OCI-LY3 (cell line): Measurements from ENCODE around the gene SORBS1.

Source experiments
- H2AFZ ChIP-seq: fragments of 200-600, 300-600 bp; shearing (Covaris generic); 2 replicates; pipeline ENCODE4 v1.6.0; 2014; ENCODE audit warnings: antibody characterized with exemption, low read depth, low read length
- H3K27ac ChIP-seq: fragments of 200-600, 300-600 bp; sonication (generic); 2 replicates; pipeline ENCODE4 v1.5.1; 2014; ENCODE audit warnings: mild to moderate bottlenecking, low read length, moderate library complexity, mixed read lengths
- H3K27me3 ChIP-seq: fragments of 200-600, 300-600 bp; sonication (generic); 2 replicates; pipeline ENCODE4 v1.6.1; 2014; ENCODE audit warnings: low read depth, low read length, mixed read lengths
- H3K36me3 ChIP-seq: fragments of 200-600, 300-600 bp; sonication (generic); replicated peaks from 2 replicates; pipeline ENCODE3; 2014; ENCODE audit warnings: low read depth, low read length, mixed read lengths
- H3K4me1 ChIP-seq: fragments of 300-600, 200-600 bp; sonication (generic); 2 replicates; pipeline ENCODE4 v1.6.1; 2014; ENCODE audit warnings: low read length, mixed read lengths
- H3K4me2 ChIP-seq: fragments of 200-600, 300-600 bp; sonication (generic); 2 replicates; pipeline ENCODE4 v1.6.1; 2014; ENCODE audit warnings: low read length, mixed read lengths
- H3K4me3 ChIP-seq: fragments of 300-600, 200-600 bp; sonication (generic); 2 replicates; pipeline ENCODE4 v1.5.1; 2014; ENCODE audit warnings: antibody characterized with exemption, mild to moderate bottlenecking, low read length, moderate library complexity
- H3K79me2 ChIP-seq: fragments of 300-600, 200-600 bp; shearing (Covaris generic); 2 replicates; pipeline ENCODE4 v1.6.1; 2014; ENCODE audit warnings: mild to moderate bottlenecking, low read length, mixed read lengths
- H3K9ac ChIP-seq: fragments of 300-600, 200-600 bp; shearing (Covaris generic); 2 replicates; pipeline ENCODE4 v1.6.0; 2014; ENCODE audit warnings: mild to moderate bottlenecking, low read length, moderate library complexity
- H3K9me3 ChIP-seq: fragments of 200-600, 300-600 bp; shearing (Covaris generic); 2 replicates; pipeline ENCODE4 v1.6.1; 2014; ENCODE audit warnings: low read length, mixed read lengths; ENCODE audit not compliant: insufficient read depth
- H4K20me1 ChIP-seq: fragments of 200-600, 300-600 bp; sonication (generic); 2 replicates; pipeline ENCODE4 v1.6.1; 2016; ENCODE audit warnings: low read length, mixed read lengths; ENCODE audit not compliant: insufficient read depth
- CTCF ChIP-seq: fragments of 200-600, 300-600 bp; sonication (generic); IDR thresholded peaks from 2 replicates; pipeline ENCODE4 v1.5.1; 2014; ENCODE audit warnings: antibody characterized with exemption, low read length, low read depth
- EZH2phosphoT487 ChIP-seq: fragments of 200-600 bp; shearing (Covaris generic); IDR thresholded peaks from 2 replicates; pipeline ENCODE4 v1.6.1; 2018; ENCODE audit warnings: antibody characterized with exemption, mixed run types, low read depth

Gene SORBS1

DNA sequence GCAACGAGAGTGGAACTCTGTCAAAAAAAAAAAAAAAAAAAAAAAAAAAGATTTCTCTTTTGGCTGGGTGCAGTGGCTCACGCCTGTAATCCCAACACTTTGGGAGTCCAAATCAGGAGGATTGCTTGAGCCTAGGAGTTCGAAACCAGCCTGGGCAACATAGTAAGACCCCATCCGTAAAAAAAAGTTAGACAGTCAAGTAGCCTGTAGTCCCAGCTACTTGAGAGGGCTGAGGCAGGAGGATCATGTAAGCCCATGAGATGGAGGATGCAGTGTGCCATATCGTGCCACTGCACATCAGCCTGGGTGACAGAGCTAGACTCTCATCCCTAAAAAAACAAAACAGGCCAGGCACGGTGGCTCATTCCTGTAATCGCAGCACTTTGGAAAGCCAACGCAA, 295.6 kb downstream of the SORBS1 start:
- Histone ChIP-seq H4K20me1 (no peaks in the 10 kb centered on the region), H2AFZ (no peak overlapping the region), H3K36me3 (no peaks in the 10 kb centered on the region), H3K9ac (no peak overlapping the region), H3K4me3 (no peak overlapping the region), H3K27me3 (no peaks in the 10 kb centered on the region), H3K79me2 (no peaks in the 10 kb centered on the region), H3K4me2 (no peak overlapping the region), H3K9me3 (no peaks in the 10 kb centered on the region), H3K27ac (no peak overlapping the region), H3K4me1 (no peaks in the 10 kb centered on the region)
- TF ChIP-seq CTCF: no peak
- no peak for TF ChIP-seq EZH2phosphoT487

DNA sequence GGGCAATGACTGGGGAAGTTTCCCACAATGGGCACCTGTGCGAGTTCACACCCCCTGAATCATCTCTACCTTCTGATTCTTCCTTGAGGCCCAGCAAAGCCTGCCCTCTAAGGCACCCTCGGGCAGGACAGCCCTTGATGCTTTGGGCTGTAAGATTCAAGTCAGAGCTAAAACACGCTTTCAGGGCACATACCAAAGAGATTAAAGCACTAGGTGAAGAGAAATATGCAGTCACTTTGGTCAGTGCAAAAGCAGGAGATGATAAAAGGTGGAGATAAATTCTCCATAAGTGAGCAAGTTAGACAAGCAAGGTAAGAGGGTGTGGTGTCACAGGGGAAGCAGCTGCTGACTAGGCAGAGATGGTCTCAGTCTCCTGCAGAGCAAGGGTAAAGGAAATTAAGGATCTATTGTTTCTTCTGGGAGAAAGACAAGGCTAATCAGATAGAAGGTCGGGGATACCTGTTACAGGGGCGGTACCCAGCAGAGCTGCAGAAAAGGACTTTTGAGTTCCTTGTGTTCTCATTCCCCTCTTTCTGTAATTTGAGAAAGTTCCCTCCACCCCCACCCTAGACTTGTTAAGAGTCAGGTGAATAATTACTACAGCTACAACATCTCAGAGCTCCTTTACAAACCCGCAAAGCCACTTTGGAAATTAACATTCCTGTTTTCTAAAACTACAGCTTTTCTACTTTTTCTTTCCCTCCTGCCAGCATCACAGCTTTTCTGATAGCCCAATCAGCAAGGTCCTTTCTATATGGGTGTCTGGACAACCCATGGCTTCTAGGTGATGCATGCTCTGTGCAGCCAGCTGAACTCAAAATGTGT, 296.7 kb downstream of the SORBS1 start:
- Histone ChIP-seq H3K4me2 (no peak overlapping the region), H2AFZ (no peak overlapping the region), H3K36me3 (no peaks in the 10 kb centered on the region)

DNA sequence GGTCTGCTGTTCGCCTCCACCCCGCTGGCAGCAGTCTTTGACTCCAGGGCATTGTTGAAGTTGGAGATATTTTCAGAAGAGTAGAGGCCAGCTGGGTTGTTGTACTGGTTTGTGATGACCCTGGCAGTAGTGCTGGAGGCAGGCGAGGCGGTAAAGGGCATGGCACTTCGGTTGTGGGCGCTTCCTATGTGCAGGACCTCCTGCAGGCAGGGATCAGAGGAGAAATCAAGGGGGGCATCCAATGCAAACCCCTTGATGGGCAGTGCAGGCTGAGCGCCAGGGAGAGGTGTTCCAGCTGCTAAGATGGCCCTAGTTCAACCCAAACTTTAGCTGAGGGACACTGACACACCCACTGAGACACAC, 297.3 kb downstream of the SORBS1 start:
- TF ChIP-seq CTCF (no peak), EZH2phosphoT487 (no peak)
- Histone ChIP-seq H3K4me3 (no peak overlapping the region), H3K9me3 (no peaks in the 10 kb centered on the region), H3K79me2 (no peaks in the 10 kb centered on the region), H3K36me3 (no peaks in the 10 kb centered on the region), H3K9ac (no peak overlapping the region), H4K20me1 (no peaks in the 10 kb centered on the region), H3K27me3 (no peaks in the 10 kb centered on the region), H3K4me2 (no peak overlapping the region), H3K27ac (no peak overlapping the region), H2AFZ (no peak overlapping the region), H3K4me1 (no peaks in the 10 kb centered on the region)

More for the DNA sequence above, 296.7 kb downstream of the SORBS1 start:
- no peak overlapping the region for H3K4me3 ChIP-seq
- H4K20me1 ChIP-seq: no peaks in the 10 kb centered on the region
- no peak overlapping the region for H3K9ac ChIP-seq
- no peak for TF ChIP-seq CTCF
- TF ChIP-seq EZH2phosphoT487: no peak
- H3K27ac ChIP-seq: no peak overlapping the region
- H3K27me3 ChIP-seq: no peaks in the 10 kb centered on the region
- H3K79me2 ChIP-seq: no peaks in the 10 kb centered on the region
- H3K9me3 ChIP-seq: no peaks in the 10 kb centered on the region
- H3K4me1 ChIP-seq: no peaks in the 10 kb centered on the region

DNA sequence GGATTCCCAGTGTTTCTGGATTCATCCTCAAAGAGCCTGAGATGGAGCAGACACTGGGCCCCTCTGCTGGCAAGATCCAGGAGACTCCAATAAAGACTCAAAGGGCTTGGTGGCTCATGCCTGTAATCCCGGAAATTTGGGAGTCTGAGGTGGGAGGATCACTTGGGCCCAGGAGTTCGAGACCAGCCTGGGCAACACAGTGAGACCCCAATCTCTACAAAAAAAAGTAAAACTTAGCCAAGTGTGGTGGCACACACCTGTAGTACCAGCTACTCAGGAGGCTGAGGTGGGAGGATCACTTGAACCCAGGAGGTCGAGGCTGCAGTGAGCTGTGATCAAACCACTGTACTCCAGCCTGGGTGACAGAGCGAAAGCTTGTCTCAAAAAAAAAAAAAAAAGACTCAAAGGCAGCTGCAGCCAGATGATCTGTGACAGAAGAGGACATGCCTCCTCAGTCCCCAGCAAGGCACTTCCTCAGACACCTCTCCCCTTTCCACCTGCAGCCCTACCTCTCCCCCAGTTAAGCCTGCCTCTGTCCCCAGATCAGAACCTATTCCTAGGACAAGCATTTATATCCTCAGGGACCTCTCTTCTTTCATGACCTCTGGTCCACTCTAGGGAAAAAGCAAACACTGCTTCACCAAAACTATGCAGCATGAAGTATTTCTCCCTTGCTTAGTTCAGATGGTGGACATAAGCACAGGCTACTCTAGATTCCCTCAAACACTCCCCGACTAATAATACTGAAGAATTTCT, 298.2 kb downstream of the SORBS1 start:
- TF ChIP-seq CTCF (no peak), EZH2phosphoT487 (no peak)
- Histone ChIP-seq H3K36me3 (no peaks in the 10 kb centered on the region), H3K4me3 (no peak overlapping the region), H3K27ac (no peak overlapping the region), H3K9me3 (no peaks in the 10 kb centered on the region), H3K9ac (no peak overlapping the region), H3K4me1 (no peaks in the 10 kb centered on the region), H3K4me2 (no peak overlapping the region), H3K79me2 (no peaks in the 10 kb centered on the region), H2AFZ (no peak overlapping the region), H4K20me1 (no peaks in the 10 kb centered on the region), H3K27me3 (no peaks in the 10 kb centered on the region)
